Common myeloid progenitor, CD34-positive (primary cell): ENCODE data around the gene IBA57.

ENCODE experiments used
- CTCF ChIA-PET: fragments of 350-600 bp; sonication (Branson Sonifier 250); formaldehyde crosslinking; loops from one replicate; lab custom pipeline; 2021; ENCODE audit warnings: antibody characterized with exemption; lab: Charles Lee
- POLR2A ChIA-PET: fragments of 350-600 bp; sonication (Branson Sonifier 250); formaldehyde crosslinking; loops from one replicate; lab custom pipeline; 2021; ENCODE audit warnings: antibody characterized with exemption; lab: Charles Lee
- DNase-seq, 3 donors: peaks; one replicate each; pipeline versions ENCODE4 v3.0.0 to v3.0.0-alpha.2; 2013
- H3K27ac ChIP-seq, 2 experiments: 1 replicate in 1 of 2; 2 replicates in 1 of 2; pipeline ENCODE4 v1.7.0; 2013; ENCODE audit warnings: inconsistent platforms in 2 of 2, low read length in 2 of 2, mild to moderate bottlenecking in 2 of 2, low read depth in 1 of 2, moderate library complexity in 1 of 2; ENCODE audit not compliant: severe bottlenecking in 2 of 2, insufficient read depth in 1 of 2, poor library complexity in 1 of 2
- H3K27me3 ChIP-seq, 5 experiments: replicated peaks in 2 of 5; 1 replicate in 3 of 5; 2 replicates in 2 of 5; pipeline versions ENCODE4 v1.6.1 to v1.7.0; 2013; ENCODE audit warnings: low read length in 4 of 5, mild to moderate bottlenecking in 2 of 5, moderate library complexity in 2 of 5, inconsistent platforms in 1 of 5; ENCODE audit not compliant: insufficient read depth in 5 of 5, control insufficient read depth in 4 of 5
- H3K36me3 ChIP-seq, 4 experiments: 1 replicate in 2 of 4; 2 replicates in 2 of 4; pipeline versions ENCODE4 v1.6.1 to v1.7.0; 2013; ENCODE audit warnings: low read length in 3 of 4, control low read depth in 1 of 4, mild to moderate bottlenecking in 1 of 4; ENCODE audit not compliant: control insufficient read depth in 4 of 4, insufficient read depth in 4 of 4
- H3K4me1 ChIP-seq, 4 experiments: 1 replicate in 3 of 4; 2 replicates in 1 of 4; pipeline versions ENCODE4 v1.6.1 to v1.7.1; 2013; ENCODE audit warnings: low read length in 3 of 4, mild to moderate bottlenecking in 3 of 4, control low read depth in 1 of 4, inconsistent platforms in 1 of 4, moderate library complexity in 1 of 4; ENCODE audit not compliant: control insufficient read depth in 4 of 4, insufficient read depth in 4 of 4; ENCODE audit errors: control extremely low read depth in 1 of 4
- H3K4me3 ChIP-seq, 7 experiments: 1 replicate in 4 of 7; 2 replicates in 3 of 7; pipeline versions ENCODE4 v1.5.1 to v1.7.0; 2013; ENCODE audit warnings: mild to moderate bottlenecking in 7 of 7, low read length in 6 of 7, moderate library complexity in 6 of 7, inconsistent platforms in 2 of 7, low read depth in 2 of 7, control low read depth in 1 of 7; ENCODE audit not compliant: insufficient read depth in 4 of 7, control insufficient read depth in 1 of 7; ENCODE audit errors: extremely low read depth in 1 of 7
- H3K9me3 ChIP-seq, 5 experiments: 1 replicate in 4 of 5; 2 replicates in 1 of 5; pipeline versions ENCODE4 v1.6.1 to v1.7.1; 2013; ENCODE audit warnings: low read length in 4 of 5, mild to moderate bottlenecking in 2 of 5, inconsistent platforms in 1 of 5, low read depth in 1 of 5, moderate library complexity in 1 of 5; ENCODE audit not compliant: control insufficient read depth in 4 of 5, insufficient read depth in 2 of 5; ENCODE audit errors: control extremely low read depth in 1 of 5
- WGBS: methylation state at CpG from one replicate; pipeline ENCODE4 v1.1.5; 2013; ENCODE audit not compliant: insufficient coverage; 5-methylcytosine and 5-hydroxymethylcytosine counted together

Gene IBA57

GRCh38 chr1:228151180-228151925 is 14.3 kb upstream of the IBA57 start:
- ChIA-PET POLR2A (no interaction called here), CTCF (interaction anchor here (1.1 to 2.7 kb wide), 3 partner anchors 13 to 29 kb away, joined by 4 to 18 read pairs (median 4); partner anchors contain the start of gene IBA57)
- 90% methylated on average over 8 of the region's 12 CpGs for WGBS
- no peak for DNase-seq
- no peaks in the 10 kb centered on the region for H3K9me3 ChIP-seq
- peaks cover 2 to 28% (median 22%) of the 10 kb centered on the region in 4 experiments for H3K36me3 ChIP-seq
- H3K4me3 ChIP-seq: no peak overlapping the region
- no peak overlapping the region for H3K27ac ChIP-seq
- peaks cover 0 to 17% (median 12%) of the 10 kb centered on the region in 4 experiments for H3K4me1 ChIP-seq
- no peaks in the 10 kb centered on the region for H3K27me3 ChIP-seq

- H3K27ac ChIP-seq: no peak overlapping the region
- WGBS: 97% methylated on average over 14 of the region's 19 CpGs
- no peaks in the 10 kb centered on the region for H3K27me3 ChIP-seq
- peaks cover 2 to 19% (median 14%) of the 10 kb centered on the region in 4 experiments for H3K36me3 ChIP-seq
- H3K4me1 ChIP-seq: peaks cover 0 to 27% (median 21%) of the 10 kb centered on the region in 4 experiments
- ChIA-PET CTCF (interaction anchor here (0.6 to 2.7 kb wide), 7 partner anchors 9 to 124 kb away, joined by 3 to 18 read pairs (median 3); partner anchors contain the start of gene IBA57), POLR2A (no interaction called here)
- H3K9me3 ChIP-seq: no peaks in the 10 kb centered on the region
- H3K4me3 ChIP-seq: no peak overlapping the region
- no peak for DNase-seq
Measured at GRCh38 chr1:228152097-228152917, 13.3 kb upstream of the IBA57 start.

GRCh38 chr1:228152918-228153258 is 12.7 kb upstream of the IBA57 start:
- ChIA-PET CTCF (interaction anchor here (0.6 to 2.7 kb wide), 6 partner anchors 8 to 154 kb away, joined by 3 to 18 read pairs (median 3); partner anchors contain the start of gene IBA57), POLR2A (interaction anchor here (0.6 kb wide), 1 partner anchor 653 kb away, joined by 3 read pairs; no protein-coding TSS in a partner anchor)
- no peak overlapping the region for H3K27ac ChIP-seq
- no peak for DNase-seq
- WGBS: 74% methylated on average over 2 of the region's 3 CpGs
- H3K36me3 ChIP-seq: peaks cover 0 to 13% (median 11%) of the 10 kb centered on the region in 4 experiments
- H3K27me3 ChIP-seq: no peaks in the 10 kb centered on the region
- H3K4me1 ChIP-seq: peaks cover 0 to 31% (median 25%) of the 10 kb centered on the region in 4 experiments
- no peak overlapping the region for H3K4me3 ChIP-seq
- H3K9me3 ChIP-seq: no peaks in the 10 kb centered on the region

GRCh38 chr1:228154021-228154669 is 11.5 kb upstream of the IBA57 start:
- peaks cover 0 to 5% (median under 1%) of the 10 kb centered on the region in 4 experiments for H3K36me3 ChIP-seq
- peaks cover 0 to 31% (median 25%) of the 10 kb centered on the region in 4 experiments for H3K4me1 ChIP-seq
- H3K9me3 ChIP-seq: no peaks in the 10 kb centered on the region
- no peak for DNase-seq
- no peaks in the 10 kb centered on the region for H3K27me3 ChIP-seq
- H3K27ac ChIP-seq: no peak overlapping the region
- 93% methylated on average over 7 of the region's 11 CpGs for WGBS
- ChIA-PET CTCF (interaction anchor here (1.1 to 2.1 kb wide), 3 partner anchors 11 to 155 kb away, joined by 3 to 9 read pairs (median 4); no protein-coding TSS in a partner anchor), POLR2A (interaction anchor here (1.4 kb wide), 1 partner anchor 9 kb away, joined by 3 read pairs; no protein-coding TSS in a partner anchor)
- H3K4me3 ChIP-seq: no peak overlapping the region

- ChIA-PET POLR2A (interaction anchor here (1.4 kb wide), 1 partner anchor 8 kb away, joined by 3 read pairs; no protein-coding TSS in a partner anchor), CTCF (interaction anchor here (1.3 to 2.1 kb wide), 2 partner anchors 12 to 44 kb away, joined by 3 to 9 read pairs; no protein-coding TSS in a partner anchor)
- H3K27ac ChIP-seq: no peak overlapping the region
- WGBS: 92% methylated on average over 17 of the region's 20 CpGs
- H3K4me3 ChIP-seq: no peak overlapping the region
- no peaks in the 10 kb centered on the region for H3K9me3 ChIP-seq
- no peaks in the 10 kb centered on the region for H3K27me3 ChIP-seq
- peaks cover 0 to 5% (median 0%) of the 10 kb centered on the region in 4 experiments for H3K36me3 ChIP-seq
- peaks cover 0 to 31% (median 25%) of the 10 kb centered on the region in 4 experiments for H3K4me1 ChIP-seq
- DNase-seq: no peak
Measured at GRCh38 chr1:228154670-228155571, 10.7 kb upstream of the IBA57 start.
